Neural cell (in vitro differentiated cells): ENCODE measurements around the gene ABCA12. TPM values are rescaled to one million over a fixed set of nuclear protein-coding genes. Genes with fewer than 3 reads are reported as not detected.

Experiments
- H2AFZ ChIP-seq: fragments of 200-600, 300-800 bp; sonication (generic), shearing (Covaris generic); 2 replicates; pipeline ENCODE4 v1.6.0; 2014; ENCODE audit warnings: low read depth, mild to moderate bottlenecking, antibody characterized with exemption, low read length, moderate library complexity
- H3F3A ChIP-seq: fragments of 200-600 bp; shearing (Covaris generic); 2 replicates; pipeline ENCODE4 v1.6.1; 2016; ENCODE audit warnings: mild to moderate bottlenecking, moderate library complexity, mixed read lengths, antibody characterized with exemption, low read length; ENCODE audit not compliant: insufficient read depth, poor library complexity, severe bottlenecking
- H3K27ac ChIP-seq: fragments of 200-600, 300-800 bp; sonication (generic), shearing (Covaris generic); 2 replicates; pipeline ENCODE4 v1.5.1; 2014; ENCODE audit warnings: mild to moderate bottlenecking, low read length, moderate library complexity
- H3K27me3 ChIP-seq: fragments of 300-800, 200-600 bp; sonication (generic), shearing (Covaris generic); 2 replicates; pipeline ENCODE4 v1.6.0; 2014; ENCODE audit warnings: mild to moderate bottlenecking, low read depth, low read length, moderate library complexity; ENCODE audit not compliant: insufficient read depth
- H3K36me3 ChIP-seq: fragments of 300-800, 200-600 bp; sonication (generic), shearing (Covaris generic); 2 replicates; pipeline ENCODE4 v1.5.1; 2014; ENCODE audit warnings: mild to moderate bottlenecking, antibody characterized with exemption, low read length, moderate library complexity; ENCODE audit not compliant: insufficient read depth
- H3K4me2 ChIP-seq: fragments of 300-800, 200-600 bp; sonication (generic), shearing (Covaris generic); 2 replicates; pipeline ENCODE4 v1.6.0; 2014; ENCODE audit warnings: mild to moderate bottlenecking, low read length
- H3K4me3 ChIP-seq: fragments of 300-800, 200-600 bp; sonication (generic), shearing (Covaris generic); 2 replicates; pipeline ENCODE4 v1.5.1; 2014; ENCODE audit warnings: mild to moderate bottlenecking, low read length, moderate library complexity
- H3K79me2 ChIP-seq: fragments of 200-600 bp; shearing (Covaris generic); replicated peaks from 2 replicates; pipeline ENCODE4 v1.6.0; 2014; ENCODE audit warnings: mild to moderate bottlenecking, low read length, moderate library complexity; ENCODE audit not compliant: insufficient read depth
- H3K9ac ChIP-seq: fragments of 300-800, 200-600 bp; sonication (generic), shearing (Covaris generic); 2 replicates; pipeline ENCODE4 v1.6.1; 2016; ENCODE audit warnings: mild to moderate bottlenecking, low read length, mixed read lengths
- H3K9me2 ChIP-seq: fragments of 200-600 bp; shearing (Covaris generic); 2 replicates; pipeline ENCODE4 v1.6.1; 2016; ENCODE audit warnings: mild to moderate bottlenecking, low read length, mixed read lengths; ENCODE audit not compliant: insufficient read depth
- H3K9me3 ChIP-seq: fragments of 200-600, 300-800 bp; sonication (generic), shearing (Covaris generic); 2 replicates; pipeline ENCODE4 v1.6.1; 2016; ENCODE audit warnings: mild to moderate bottlenecking, mixed run types, low read length, moderate library complexity, mixed read lengths
- H4K20me1 ChIP-seq: fragments of 200-600 bp; shearing (Covaris generic); 2 replicates; pipeline ENCODE4 v1.6.1; 2016; ENCODE audit warnings: mild to moderate bottlenecking, mixed run types; ENCODE audit not compliant: insufficient read depth
- CTCF ChIP-seq: fragments of 450-650 bp; IDR thresholded peaks from 2 replicates; pipeline ENCODE4 v1.5.1; 2014; ENCODE audit warnings: antibody characterized with exemption, mild to moderate bottlenecking, moderate library complexity; ENCODE audit not compliant: poor library complexity, severe bottlenecking
- EP300 ChIP-seq: fragments of 450-650 bp; conservative IDR thresholded peaks from 2 replicates; pipeline ENCODE4 v1.6.1; 2014; ENCODE audit warnings: antibody characterized with exemption, mild to moderate bottlenecking, moderate library complexity; ENCODE audit not compliant: poor library complexity, severe bottlenecking
- EZH2 ChIP-seq: fragments of 200-600, 300-800 bp; shearing (Covaris generic), sonication (generic); IDR thresholded peaks from 2 replicates; pipeline ENCODE4 v1.6.1; 2014; ENCODE audit warnings: antibody characterized with exemption, low read length, borderline replicate concordance, mild to moderate bottlenecking; ENCODE audit not compliant: insufficient read depth, poor library complexity, severe bottlenecking
- MXI1 ChIP-seq: fragments of 450-650 bp; conservative IDR thresholded peaks from 2 replicates; pipeline ENCODE4 v1.6.1; 2014; ENCODE audit warnings: antibody characterized with exemption, mild to moderate bottlenecking; ENCODE audit not compliant: poor library complexity, severe bottlenecking
- POLR2AphosphoS5 ChIP-seq: IDR thresholded peaks from 2 replicates; pipeline ENCODE4 v1.6.1; 2012
- RAD21 ChIP-seq: fragments of 450-650 bp; conservative IDR thresholded peaks from 2 replicates; pipeline ENCODE4 v1.6.1; 2014; ENCODE audit warnings: antibody characterized with exemption, mild to moderate bottlenecking, moderate library complexity
- REST ChIP-seq: IDR thresholded peaks from 2 replicates; pipeline ENCODE4 v1.6.1; 2012; ENCODE audit warnings: borderline replicate concordance
- SMC3 ChIP-seq: fragments of 450-650 bp; conservative IDR thresholded peaks from 2 replicates; pipeline ENCODE4 v1.6.1; 2014; ENCODE audit warnings: antibody characterized with exemption, mild to moderate bottlenecking, moderate library complexity; ENCODE audit not compliant: poor library complexity
- TAF1 ChIP-seq: IDR thresholded peaks from 2 replicates; pipeline ENCODE4 v1.6.1; 2012; ENCODE audit warnings: low read depth
- polyA plus RNA-seq: library from polyadenylated mRNA; depleted of rRNA; stranded (reverse); fragments of >200 nt; gene quantifications from 2 replicates; pipeline ENCODE4 v1.2.3, GENCODE V29; 2014

ABCA12 gene
- polyA plus RNA-seq, 1 donor from 2014 or later = not detected

- no peaks in the 10 kb centered on the region for H3K9me3 ChIP-seq
- no peaks in the 10 kb centered on the region for H3K79me2 ChIP-seq
- no peak overlapping the region for H3K4me2 ChIP-seq
- H3K9ac ChIP-seq = no peak overlapping the region
- H2AFZ ChIP-seq = no peak overlapping the region
- no peak for TF ChIP-seq MXI1
- TF ChIP-seq EZH2 = no peak
- no peak for TF ChIP-seq RAD21
- no peak for TF ChIP-seq SMC3
- no peak for TF ChIP-seq REST
- TF ChIP-seq TAF1 = no peak
- no peak for TF ChIP-seq CTCF
- no peak for TF ChIP-seq EP300
- TF ChIP-seq POLR2AphosphoS5 = no peak
- H3K4me3 ChIP-seq = no peak overlapping the region
- no peaks in the 10 kb centered on the region for H3K36me3 ChIP-seq
- H3K27me3 ChIP-seq = no peaks in the 10 kb centered on the region
- no peaks in the 10 kb centered on the region for H3K9me2 ChIP-seq
- H3F3A ChIP-seq = no peaks in the 10 kb centered on the region
- no peak overlapping the region for H3K27ac ChIP-seq
- no peaks in the 10 kb centered on the region for H4K20me1 ChIP-seq
These were observed 18.6 kb downstream of the ABCA12 start for GRCh38 chr2:215119847-215120246.

DNA sequence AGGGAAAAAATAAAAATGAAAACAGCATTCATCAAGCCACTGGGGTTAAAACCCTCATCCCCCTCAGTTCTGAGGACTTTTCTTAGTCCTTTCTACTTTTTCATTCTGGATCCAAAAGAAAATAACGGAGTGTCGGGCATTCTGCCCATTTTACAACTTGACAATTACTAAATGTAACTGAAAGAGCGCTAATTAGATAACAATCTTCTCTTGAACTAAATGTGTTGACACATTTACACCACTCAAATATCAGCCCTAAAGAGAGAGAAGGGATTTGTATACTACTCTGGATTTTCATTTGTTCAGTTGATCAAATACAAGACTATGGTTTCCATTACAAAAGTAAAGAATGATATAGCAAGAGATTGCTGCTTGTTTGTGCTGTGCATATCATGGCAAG lies 27.5 kb downstream of the ABCA12 start:
- Histone ChIP-seq H3K9me3 (no peaks in the 10 kb centered on the region), H3K9me2 (no peaks in the 10 kb centered on the region), H3K79me2 (no peaks in the 10 kb centered on the region), H2AFZ (no peak overlapping the region), H3K4me3 (no peak overlapping the region), H3K27ac (no peak overlapping the region), H3F3A (no peaks in the 10 kb centered on the region), H3K27me3 (no peaks in the 10 kb centered on the region), H4K20me1 (no peaks in the 10 kb centered on the region), H3K36me3 (no peaks in the 10 kb centered on the region), H3K4me2 (no peak overlapping the region), H3K9ac (no peak overlapping the region)
- TF ChIP-seq EP300 = no peak
- TF ChIP-seq SMC3 = no peak
